Esophagus squamous epithelium (tissue), 5 donors: Measurements from ENCODE around the gene MBNL1. TPM values are rescaled to one million over a fixed set of nuclear protein-coding genes. Genes with fewer than 3 reads are reported as not detected.

Experiments
- DNase-seq: peaks from one replicate; lab custom pipeline; 2025; lab: John Stamatoyannopoulos, UW
- H3K27ac ChIP-seq, 4 donors: fragments of 200-600 bp; sonication (generic); one replicate each; pipeline ENCODE4 v1.5.1; 2016 to 2019; ENCODE audit warnings: mild to moderate bottlenecking in 1 of 4
- H3K27me3 ChIP-seq, 4 donors: fragments of 200-600 bp; sonication (generic); 1 replicate in 3 of 4; 2 replicates in 1 of 4; pipeline versions ENCODE4 v1.5.1 to v1.6.0; 2017 to 2021; ENCODE audit warnings: antibody characterized with exemption in 1 of 4
- H3K36me3 ChIP-seq, 3 donors: fragments of 200-600 bp; sonication (generic); one replicate each; pipeline ENCODE4 v1.5.1; 2016 to 2019
- H3K4me1 ChIP-seq, 3 donors: fragments of 200-600 bp; sonication (generic); one replicate each; pipeline ENCODE4 v1.5.1; 2017 to 2019
- H3K4me3 ChIP-seq, 4 donors: fragments of 200-600 bp; sonication (generic); 1 replicate in 3 of 4; 2 replicates in 1 of 4; pipeline ENCODE4 v1.5.1; 2016 to 2019; ENCODE audit warnings: mild to moderate bottlenecking in 2 of 4, moderate library complexity in 1 of 4
- H3K9me3 ChIP-seq, 3 donors: fragments of 200-600 bp; sonication (generic); one replicate each; pipeline ENCODE4 v1.5.1; 2016 to 2019
- POLR2A ChIP-seq, 4 donors: fragments of 450-650 bp; IDR thresholded peaks; one replicate each; pipeline ENCODE4 v1.6.1; 2017; ENCODE audit warnings: antibody characterized with exemption in 4 of 4, mild to moderate bottlenecking in 4 of 4, moderate library complexity in 3 of 4
- WGBS, 2 donors: methylation state at CpG; one replicate each; pipeline ENCODE4 v1.1.5; 2018; 5-methylcytosine and 5-hydroxymethylcytosine counted together
- intact Hi-C: fragments of 100-400 bp; cut with DNase I; formaldehyde crosslinking; loops from one replicate; pipeline ENCODE4 v1.15.0; 2022
- total RNA-seq, 4 donors: library from RNA; depleted of rRNA; stranded (reverse); fragments of >200 nt; gene quantifications; one replicate each; pipeline ENCODE4 v1.1.0, GENCODE V29; 2016
- TF ChIP-seq, protein P1 (sequence below), 6 experiments: fragments of 450-650 bp in 4 of 6; fragments of 200-600 bp in 2 of 6; sonication (generic) in 2 of 6; IDR thresholded peaks; one replicate each; pipeline ENCODE4 v1.5.1; 2016 to 2019; ENCODE audit warnings: antibody characterized with exemption in 6 of 6, mild to moderate bottlenecking in 4 of 6, moderate library complexity in 4 of 6
- donor health status: DM: yes; HTN: yes; CAD: no.

The MBNL1 gene
- total RNA-seq, 4 donors from 2014 or later, result 94.0 to 318 (median 161) TPM

DNA sequence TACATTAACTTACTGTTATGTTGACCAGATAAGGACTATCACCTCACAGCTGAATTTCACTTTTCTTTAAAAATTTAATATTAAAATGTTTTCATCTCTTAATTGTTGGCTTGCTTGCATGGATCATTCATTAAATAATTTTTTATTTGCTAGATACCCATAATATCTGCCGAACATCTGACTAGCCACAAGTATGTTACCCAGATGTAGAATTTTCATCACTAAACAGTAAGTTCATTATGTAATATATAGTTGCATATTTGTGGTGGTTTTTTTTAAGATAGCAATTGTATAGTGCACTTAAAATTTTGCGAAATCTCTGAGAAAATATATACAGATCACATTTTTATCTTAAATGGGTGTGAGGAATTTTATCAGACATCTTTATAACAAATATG lies 190.4 kb downstream of the MBNL1 start:
- H3K27me3 ChIP-seq, result no peaks in the 10 kb centered on the region
- WGBS, 2 donors, result 87 to 95% methylated on average over 2 of the region's 2 CpGs
- H3K4me3 ChIP-seq, result no peak overlapping the region
- no peak for TF ChIP-seq POLR2A (IDR thresholded peaks at IDR 0.05)
- TF ChIP-seq, protein P1, sequence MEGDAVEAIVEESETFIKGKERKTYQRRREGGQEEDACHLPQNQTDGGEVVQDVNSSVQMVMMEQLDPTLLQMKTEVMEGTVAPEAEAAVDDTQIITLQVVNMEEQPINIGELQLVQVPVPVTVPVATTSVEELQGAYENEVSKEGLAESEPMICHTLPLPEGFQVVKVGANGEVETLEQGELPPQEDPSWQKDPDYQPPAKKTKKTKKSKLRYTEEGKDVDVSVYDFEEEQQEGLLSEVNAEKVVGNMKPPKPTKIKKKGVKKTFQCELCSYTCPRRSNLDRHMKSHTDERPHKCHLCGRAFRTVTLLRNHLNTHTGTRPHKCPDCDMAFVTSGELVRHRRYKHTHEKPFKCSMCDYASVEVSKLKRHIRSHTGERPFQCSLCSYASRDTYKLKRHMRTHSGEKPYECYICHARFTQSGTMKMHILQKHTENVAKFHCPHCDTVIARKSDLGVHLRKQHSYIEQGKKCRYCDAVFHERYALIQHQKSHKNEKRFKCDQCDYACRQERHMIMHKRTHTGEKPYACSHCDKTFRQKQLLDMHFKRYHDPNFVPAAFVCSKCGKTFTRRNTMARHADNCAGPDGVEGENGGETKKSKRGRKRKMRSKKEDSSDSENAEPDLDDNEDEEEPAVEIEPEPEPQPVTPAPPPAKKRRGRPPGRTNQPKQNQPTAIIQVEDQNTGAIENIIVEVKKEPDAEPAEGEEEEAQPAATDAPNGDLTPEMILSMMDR (IDR thresholded peaks at IDR 0.05), result no peak
- H3K4me1 ChIP-seq, result peaks cover 0 to 20% (median 6%) of the 10 kb centered on the region in 3 donors
- no peaks in the 10 kb centered on the region for H3K9me3 ChIP-seq
- peaks cover 3 to 98% (median 4%) of the 10 kb centered on the region in 3 donors for H3K36me3 ChIP-seq
- intact Hi-C loops, result no loop called here
- H3K27ac ChIP-seq, result no peak overlapping the region
- no peak for DNase-seq

DNA sequence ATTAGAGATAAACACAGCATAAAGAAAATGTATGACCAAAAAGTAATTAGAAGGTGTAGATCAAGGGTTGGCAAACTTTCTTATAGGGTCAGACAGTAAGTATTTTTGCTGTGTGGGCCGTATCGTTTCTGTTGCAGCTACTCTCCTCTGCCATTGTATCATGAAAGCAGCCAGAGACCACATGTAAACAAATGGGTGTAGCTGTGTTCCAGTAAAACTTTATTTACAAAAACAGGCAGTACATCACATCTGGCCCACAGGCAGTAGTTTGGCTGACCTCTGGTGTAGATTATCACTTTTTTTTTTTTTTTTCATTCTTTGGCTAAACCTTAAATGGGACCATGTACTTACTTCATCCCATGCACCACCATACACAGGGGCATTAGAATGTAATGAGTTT lies 190.8 kb downstream of the MBNL1 start:
- WGBS, 2 donors, result 88 to 90% methylated on average over 2 of the region's 2 CpGs
- Histone ChIP-seq H3K36me3 (peaks cover 3 to 95% (median 4%) of the 10 kb centered on the region in 3 donors), H3K4me1 (peaks cover 0 to 18% (median 6%) of the 10 kb centered on the region in 3 donors), H3K27me3 (no peaks in the 10 kb centered on the region), H3K9me3 (no peaks in the 10 kb centered on the region), H3K4me3 (no peak overlapping the region), H3K27ac (no peak overlapping the region)
- intact Hi-C loops, result no loop called here
- TF ChIP-seq, protein P1 (IDR thresholded peaks at IDR 0.05), result no peak
- TF ChIP-seq POLR2A (IDR thresholded peaks at IDR 0.05), result no peak
- DNase-seq, result no peak

DNA sequence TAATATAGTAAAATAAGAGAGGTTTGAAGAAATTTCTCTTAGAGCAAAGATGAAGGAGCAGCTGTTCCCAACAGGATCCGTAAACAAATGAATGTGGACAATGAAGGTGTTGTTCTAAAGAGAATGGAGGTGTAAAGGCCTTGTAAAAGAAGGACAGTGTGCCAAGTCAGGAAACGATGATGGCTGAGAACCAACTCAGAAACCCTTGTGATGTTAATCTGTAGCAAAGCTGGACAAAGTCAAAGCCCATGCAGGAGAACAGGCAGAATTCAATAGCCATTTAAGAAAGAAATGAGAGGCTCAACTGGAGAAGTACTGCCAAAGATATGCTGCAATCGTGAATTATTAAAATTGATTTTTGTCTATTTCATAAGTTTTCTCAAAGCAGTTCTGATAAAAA lies 192.2 kb downstream of the MBNL1 start:
- intact Hi-C loops, result no loop called here
- peak overlapping the region in 1 of 4 donors; percentile 11 for H3K27ac ChIP-seq
- no peak overlapping the region for H3K4me3 ChIP-seq
- WGBS, 2 donors, result 44 to 48% methylated on average over 3 of the region's 3 CpGs
- DNase-seq, result no peak
- no peaks in the 10 kb centered on the region for H3K9me3 ChIP-seq
- H3K4me1 ChIP-seq, result peaks cover 0 to 15% (median 6%) of the 10 kb centered on the region in 3 donors
- no peaks in the 10 kb centered on the region for H3K27me3 ChIP-seq
- TF ChIP-seq, protein P1 (IDR thresholded peaks at IDR 0.05), result no peak
- TF ChIP-seq POLR2A (IDR thresholded peaks at IDR 0.05), result no peak
- peaks cover 3 to 95% (median 4%) of the 10 kb centered on the region in 3 donors for H3K36me3 ChIP-seq

- Histone ChIP-seq H3K27ac (peak overlapping the region in 1 of 4 donors; percentile 11), H3K36me3 (peaks cover 0 to 95% (median 3%) of the 10 kb centered on the region in 3 donors), H3K4me1 (peaks cover 0 to 15% (median 6%) of the 10 kb centered on the region in 3 donors), H3K9me3 (no peaks in the 10 kb centered on the region), H3K27me3 (no peaks in the 10 kb centered on the region), H3K4me3 (no peak overlapping the region)
- DNase-seq, result no peak
- TF ChIP-seq, protein P1 (IDR thresholded peaks at IDR 0.05), result no peak
- TF ChIP-seq POLR2A (IDR thresholded peaks at IDR 0.05), result no peak
- intact Hi-C loops, result no loop called here
- WGBS, 2 donors, result 45 to 47% methylated on average over 1 of the region's 1 CpG
Measured at GRCh38 chr3:152461460-152461859, 192.7 kb downstream of the MBNL1 start.

DNA sequence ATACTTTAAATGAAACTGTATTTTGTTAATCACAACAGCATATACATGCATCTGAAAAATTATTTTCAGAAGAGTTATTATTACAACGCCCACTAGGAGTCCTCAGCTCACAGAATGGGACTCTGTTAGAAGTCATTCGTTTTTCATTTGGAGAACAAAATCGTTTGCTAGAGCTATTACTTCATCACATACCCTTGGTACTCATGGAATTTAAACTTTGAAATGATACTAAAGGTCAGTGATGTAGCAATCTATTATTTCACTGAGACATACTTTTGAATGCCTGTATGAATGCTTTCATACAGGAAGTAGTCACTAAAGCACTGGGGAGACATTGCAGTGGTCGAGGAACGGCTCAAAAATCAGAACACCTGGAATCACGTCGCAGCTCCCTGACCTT lies 198.1 kb downstream of the MBNL1 start:
- no peak for DNase-seq
- peaks cover 0 to 45% (median 0%) of the 10 kb centered on the region in 3 donors for H3K36me3 ChIP-seq
- WGBS, 2 donors, result 66 to 68% methylated on average over 7 of the region's 7 CpGs
- H3K9me3 ChIP-seq, result no peaks in the 10 kb centered on the region
- H3K4me3 ChIP-seq, result no peak overlapping the region
- no peaks in the 10 kb centered on the region for H3K27me3 ChIP-seq
- TF ChIP-seq, protein P1 (IDR thresholded peaks at IDR 0.05), result peak in 5 of 6 experiments; percentile 14 to 59 (median 34)
- no peak for TF ChIP-seq POLR2A (IDR thresholded peaks at IDR 0.05)
- H3K4me1 ChIP-seq, result peaks cover 0 to 10% (median 0%) of the 10 kb centered on the region in 3 donors
- no peak overlapping the region for H3K27ac ChIP-seq
- intact Hi-C loops, result no loop called here
